ENCODE results near the gene SERINC2. TPM values are rescaled to one million over a fixed set of nuclear protein-coding genes. Genes with fewer than 3 reads are reported as not detected.

The SERINC2 gene
- 6.7 and 28.4 TPM in 2 replicates for total RNA-seq
- 104 and 229 TPM in 2 replicates for polyA plus RNA-seq
- polyA plus RNA-seq (2012): 156 and 349 TPM in 2 replicates
- 329 and 427 TPM in 2 replicates for polyA minus RNA-seq (ENCODE audit: low replicate concordance)

DNA sequence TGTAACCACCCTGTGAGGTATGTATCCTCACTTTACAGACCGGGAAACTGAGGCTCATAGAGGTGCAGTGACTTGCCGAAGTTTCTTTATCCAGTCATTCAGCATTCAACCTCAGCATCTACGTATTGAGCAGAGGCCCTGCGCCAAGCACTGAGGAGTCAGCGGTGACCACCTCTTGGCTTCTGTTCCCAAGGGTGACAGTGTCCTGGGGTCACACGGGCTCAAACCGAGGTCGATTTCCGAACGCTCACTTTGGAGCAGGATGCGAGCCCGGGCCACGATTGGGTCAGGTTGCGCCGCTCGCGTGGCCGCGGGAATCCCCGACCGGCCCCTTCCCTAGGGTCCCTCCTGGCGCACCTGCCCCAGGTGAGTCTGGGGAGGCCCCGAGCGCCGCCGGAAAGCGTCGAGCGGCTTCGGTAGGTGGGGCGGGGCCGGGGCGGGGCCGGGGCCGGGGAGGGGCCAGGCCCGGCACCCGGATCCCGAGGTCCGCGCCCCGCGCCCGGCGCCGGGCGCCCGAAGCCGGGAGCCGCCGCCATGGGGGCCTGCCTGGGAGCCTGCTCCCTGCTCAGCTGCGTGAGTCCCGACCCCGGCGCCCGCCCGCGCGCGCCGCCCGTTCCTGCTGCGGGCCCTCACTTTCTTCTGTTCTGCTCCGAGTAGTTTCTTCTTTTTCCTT, at the start of gene SERINC2:
SERINC2 (plus strand) TSS at position 482 of the 673 bp plus-strand sequence; CDS start at position 535, 53 bp downstream.
- Histone ChIP-seq H3K36me3 (ENCODE audit: control insufficient read depth, insufficient read depth, low read length) (peaks cover 4% of the 10 kb centered on the region), H3K27ac (ENCODE audit: insufficient read depth, low read length) (peak within 1 kb of the TSS; percentile 78), H2AFZ (ENCODE audit: low read length) (peak within 1 kb of the TSS; percentile 66), H3K4me3 (replicated peaks in 1 of 4; ENCODE audit: control extremely low read depth in 1 of 4, insufficient read depth in 1 of 4, low read depth in 3 of 4, low read length in 4 of 4) (peak within 1 kb of the TSS; percentile 67 to 92 (median 82)), H3K4me2 (ENCODE audit: extremely low read depth, insufficient read depth, low read length) (peak within 1 kb of the TSS; percentile 92), H3K4me1 (ENCODE audit: control insufficient read depth, extremely low read depth, insufficient read depth, low read length) (peaks cover 32% of the 10 kb centered on the region), H3K9ac (ENCODE audit: insufficient read depth, low read length) (peak within 1 kb of the TSS; percentile 75), H4K20me1 (ENCODE audit: control insufficient read depth, extremely low read depth, insufficient read depth, low read length) (no peaks in the 10 kb centered on the region), H3K79me2 (ENCODE audit: control insufficient read depth, insufficient read depth, low read length) (peaks cover 42% of the 10 kb centered on the region), H3K9me3 (ENCODE audit: control insufficient read depth, insufficient read depth, low read depth, low read length) (no peaks in the 10 kb centered on the region), H3K27me3 (ENCODE audit: control insufficient read depth, insufficient read depth, low read length) (no peaks in the 10 kb centered on the region)
- TF ChIP-seq, protein P1, sequence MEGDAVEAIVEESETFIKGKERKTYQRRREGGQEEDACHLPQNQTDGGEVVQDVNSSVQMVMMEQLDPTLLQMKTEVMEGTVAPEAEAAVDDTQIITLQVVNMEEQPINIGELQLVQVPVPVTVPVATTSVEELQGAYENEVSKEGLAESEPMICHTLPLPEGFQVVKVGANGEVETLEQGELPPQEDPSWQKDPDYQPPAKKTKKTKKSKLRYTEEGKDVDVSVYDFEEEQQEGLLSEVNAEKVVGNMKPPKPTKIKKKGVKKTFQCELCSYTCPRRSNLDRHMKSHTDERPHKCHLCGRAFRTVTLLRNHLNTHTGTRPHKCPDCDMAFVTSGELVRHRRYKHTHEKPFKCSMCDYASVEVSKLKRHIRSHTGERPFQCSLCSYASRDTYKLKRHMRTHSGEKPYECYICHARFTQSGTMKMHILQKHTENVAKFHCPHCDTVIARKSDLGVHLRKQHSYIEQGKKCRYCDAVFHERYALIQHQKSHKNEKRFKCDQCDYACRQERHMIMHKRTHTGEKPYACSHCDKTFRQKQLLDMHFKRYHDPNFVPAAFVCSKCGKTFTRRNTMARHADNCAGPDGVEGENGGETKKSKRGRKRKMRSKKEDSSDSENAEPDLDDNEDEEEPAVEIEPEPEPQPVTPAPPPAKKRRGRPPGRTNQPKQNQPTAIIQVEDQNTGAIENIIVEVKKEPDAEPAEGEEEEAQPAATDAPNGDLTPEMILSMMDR (conservative IDR thresholded peaks at IDR 0.05 in 1 of 2, IDR thresholded peaks at IDR 0.05 in 1 of 2; ENCODE audit: low read depth in 1 of 2, low read length in 2 of 2): no peak
- TF ChIP-seq EZH2 (IDR thresholded peaks at IDR 0.05; ENCODE audit: low read length, missing control alignments): no peak
- DNase-seq (ENCODE audit: low read depth in 2 of 2): no peak

DNA sequence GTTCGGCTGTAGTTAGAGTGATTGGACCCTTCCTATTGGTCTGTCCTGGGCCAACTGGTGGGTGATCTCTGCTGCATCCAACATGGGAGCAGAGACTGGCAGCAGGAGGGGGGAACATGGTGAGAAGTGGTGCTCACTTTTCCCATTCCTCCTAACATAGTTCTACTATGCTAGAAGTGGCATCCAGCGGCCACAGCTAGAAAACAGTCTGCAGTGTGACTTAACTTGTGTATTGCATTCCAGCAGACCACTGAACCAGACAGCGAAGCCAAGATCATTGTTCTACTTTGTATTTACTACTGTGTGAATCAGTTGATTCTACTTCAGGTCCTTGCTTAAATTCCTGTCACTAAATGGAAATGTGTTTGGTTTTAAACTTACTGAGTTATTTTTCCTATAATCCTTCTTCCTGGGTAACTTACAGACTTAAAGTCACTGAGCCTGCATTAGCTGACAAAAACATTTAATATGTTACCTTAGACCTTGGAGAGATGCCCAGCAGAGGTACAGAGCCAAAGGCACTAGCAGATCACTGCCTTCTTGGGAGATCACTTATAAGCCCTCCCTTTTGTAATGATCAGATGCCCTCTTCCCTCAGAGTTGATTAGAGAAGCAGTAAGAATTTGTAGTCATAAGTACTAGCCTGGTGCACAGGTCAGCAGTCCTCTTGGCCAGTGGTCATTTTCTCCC, 48.3 kb upstream of the SERINC2 start:
- Histone ChIP-seq H3K4me1 (ENCODE audit: control insufficient read depth, extremely low read depth, insufficient read depth, low read length) (no peaks in the 10 kb centered on the region), H3K4me2 (ENCODE audit: extremely low read depth, insufficient read depth, low read length) (no peak overlapping the region), H2AFZ (ENCODE audit: low read length) (no peak overlapping the region), H3K27ac (ENCODE audit: insufficient read depth, low read length) (no peak overlapping the region), H3K9ac (ENCODE audit: insufficient read depth, low read length) (no peak overlapping the region), H3K4me3 (replicated peaks in 1 of 4; ENCODE audit: control extremely low read depth in 1 of 4, insufficient read depth in 1 of 4, low read depth in 3 of 4, low read length in 4 of 4) (no peak overlapping the region), H4K20me1 (ENCODE audit: control insufficient read depth, extremely low read depth, insufficient read depth, low read length) (no peaks in the 10 kb centered on the region), H3K36me3 (ENCODE audit: control insufficient read depth, insufficient read depth, low read length) (peaks cover 9% of the 10 kb centered on the region), H3K79me2 (ENCODE audit: control insufficient read depth, insufficient read depth, low read length) (no peaks in the 10 kb centered on the region), H3K27me3 (ENCODE audit: control insufficient read depth, insufficient read depth, low read length) (no peaks in the 10 kb centered on the region), H3K9me3 (ENCODE audit: control insufficient read depth, insufficient read depth, low read depth, low read length) (no peaks in the 10 kb centered on the region)
- TF ChIP-seq, protein P1 (conservative IDR thresholded peaks at IDR 0.05 in 1 of 2, IDR thresholded peaks at IDR 0.05 in 1 of 2; ENCODE audit: low read depth in 1 of 2, low read length in 2 of 2): no peak
- no peak for TF ChIP-seq EZH2 (IDR thresholded peaks at IDR 0.05; ENCODE audit: low read length, missing control alignments)
- DNase-seq (ENCODE audit: low read depth in 2 of 2): peak in 1 of 2 donors; percentile 60

DNA sequence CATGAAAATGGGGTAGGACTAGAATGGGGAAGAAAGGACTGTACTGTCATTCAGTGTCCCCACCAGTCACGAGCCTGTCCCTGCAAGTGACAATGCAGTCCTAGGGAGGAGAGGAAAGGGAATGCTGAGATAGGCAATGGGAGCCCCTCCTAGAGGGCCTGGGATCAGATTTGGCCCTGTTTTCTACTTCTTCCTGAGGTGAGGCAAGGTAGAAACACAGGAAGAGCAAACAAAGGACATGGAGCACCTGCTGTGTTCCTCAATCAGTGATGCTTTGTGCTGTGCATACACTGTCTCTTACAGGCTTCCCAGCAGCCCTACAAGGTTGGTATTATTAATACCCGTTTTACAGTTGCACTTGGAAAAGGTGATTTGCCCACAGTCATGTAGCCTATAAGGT, 46.2 kb upstream of the SERINC2 start:
- no peak for DNase-seq (ENCODE audit: low read depth in 2 of 2)

More for the DNA sequence above, 46.2 kb upstream of the SERINC2 start:
- H3K4me2 ChIP-seq (ENCODE audit: extremely low read depth, insufficient read depth, low read length): no peak overlapping the region
- no peak overlapping the region for H3K27ac ChIP-seq (ENCODE audit: insufficient read depth, low read length)
- H3K36me3 ChIP-seq (ENCODE audit: control insufficient read depth, insufficient read depth, low read length): peaks cover 9% of the 10 kb centered on the region
- H4K20me1 ChIP-seq (ENCODE audit: control insufficient read depth, extremely low read depth, insufficient read depth, low read length): no peaks in the 10 kb centered on the region
- H3K79me2 ChIP-seq (ENCODE audit: control insufficient read depth, insufficient read depth, low read length): no peaks in the 10 kb centered on the region
- H3K9me3 ChIP-seq (ENCODE audit: control insufficient read depth, insufficient read depth, low read depth, low read length): no peaks in the 10 kb centered on the region
- H3K9ac ChIP-seq (ENCODE audit: insufficient read depth, low read length): no peak overlapping the region
- peaks cover 3% of the 10 kb centered on the region for H3K4me1 ChIP-seq (ENCODE audit: control insufficient read depth, extremely low read depth, insufficient read depth, low read length)
- no peak overlapping the region for H2AFZ ChIP-seq (ENCODE audit: low read length)
- H3K4me3 ChIP-seq (replicated peaks in 1 of 4; ENCODE audit: control extremely low read depth in 1 of 4, insufficient read depth in 1 of 4, low read depth in 3 of 4, low read length in 4 of 4): no peak overlapping the region
- TF ChIP-seq, protein P1 (conservative IDR thresholded peaks at IDR 0.05 in 1 of 2, IDR thresholded peaks at IDR 0.05 in 1 of 2; ENCODE audit: low read depth in 1 of 2, low read length in 2 of 2): no peak
- TF ChIP-seq EZH2 (IDR thresholded peaks at IDR 0.05; ENCODE audit: low read length, missing control alignments): no peak
- H3K27me3 ChIP-seq (ENCODE audit: control insufficient read depth, insufficient read depth, low read length): no peaks in the 10 kb centered on the region
